Measurements from ENCODE around the gene ASB1.

DNA sequence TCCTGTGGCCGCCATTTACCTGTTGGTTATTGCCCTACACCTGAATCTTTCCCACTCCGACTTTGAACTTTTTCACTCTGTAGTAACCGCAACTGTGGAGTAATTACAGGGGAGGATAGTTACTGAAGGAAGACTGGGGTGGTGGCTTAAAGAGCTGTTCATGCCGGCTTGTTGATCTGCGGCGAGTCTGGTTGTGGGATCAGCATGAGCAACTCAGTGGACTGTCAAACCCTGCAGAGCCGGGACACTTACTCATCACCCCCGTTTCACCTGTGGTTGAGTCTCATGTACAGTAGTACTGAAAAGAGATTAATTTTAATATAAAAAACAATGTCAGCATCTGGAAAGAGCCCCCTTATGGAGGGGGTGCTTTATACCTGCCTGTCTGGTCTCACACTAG, 2.1 kb downstream of the ASB1 start:
- TF ChIP-seq CSDC2 (CRISPR knock-in tag; IDR thresholded peaks at IDR 0.05), result no peak
- TF ChIP-seq TSHZ2 (CRISPR knock-in tag; IDR thresholded peaks at IDR 0.05), result no peak
- no peak for TF ChIP-seq ARNTL (CRISPR knock-in tag; IDR thresholded peaks at IDR 0.05; ENCODE audit: borderline replicate concordance, low read depth)
- TF ChIP-seq ZNF565 (CRISPR knock-in tag; conservative IDR thresholded peaks at IDR 0.05; ENCODE audit: low read depth), result no peak
- TF ChIP-seq, protein P1, sequence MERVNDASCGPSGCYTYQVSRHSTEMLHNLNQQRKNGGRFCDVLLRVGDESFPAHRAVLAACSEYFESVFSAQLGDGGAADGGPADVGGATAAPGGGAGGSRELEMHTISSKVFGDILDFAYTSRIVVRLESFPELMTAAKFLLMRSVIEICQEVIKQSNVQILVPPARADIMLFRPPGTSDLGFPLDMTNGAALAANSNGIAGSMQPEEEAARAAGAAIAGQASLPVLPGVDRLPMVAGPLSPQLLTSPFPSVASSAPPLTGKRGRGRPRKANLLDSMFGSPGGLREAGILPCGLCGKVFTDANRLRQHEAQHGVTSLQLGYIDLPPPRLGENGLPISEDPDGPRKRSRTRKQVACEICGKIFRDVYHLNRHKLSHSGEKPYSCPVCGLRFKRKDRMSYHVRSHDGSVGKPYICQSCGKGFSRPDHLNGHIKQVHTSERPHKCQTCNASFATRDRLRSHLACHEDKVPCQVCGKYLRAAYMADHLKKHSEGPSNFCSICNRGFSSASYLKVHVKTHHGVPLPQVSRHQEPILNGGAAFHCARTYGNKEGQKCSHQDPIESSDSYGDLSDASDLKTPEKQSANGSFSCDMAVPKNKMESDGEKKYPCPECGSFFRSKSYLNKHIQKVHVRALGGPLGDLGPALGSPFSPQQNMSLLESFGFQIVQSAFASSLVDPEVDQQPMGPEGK (CRISPR knock-in tag; IDR thresholded peaks at IDR 0.05; ENCODE audit: borderline replicate concordance), result no peak
- TF ChIP-seq ZNF70 (CRISPR knock-in tag; IDR thresholded peaks at IDR 0.05), result no peak
- TF ChIP-seq CREB5 (CRISPR knock-in tag; IDR thresholded peaks at IDR 0.05; ENCODE audit: low read depth), result no peak
- no peak for TF ChIP-seq ESRRG (CRISPR knock-in tag; IDR thresholded peaks at IDR 0.05)
- TF ChIP-seq SNAI2 (CRISPR knock-in tag; IDR thresholded peaks at IDR 0.05), result no peak
- no peak for TF ChIP-seq POU6F1 (CRISPR knock-in tag; IDR thresholded peaks at IDR 0.05; ENCODE audit: borderline replicate concordance, low read depth)
- no peak for TF ChIP-seq TCF4 (CRISPR knock-in tag; IDR thresholded peaks at IDR 0.05; ENCODE audit: borderline replicate concordance)
